NCI-H2196 treated with DMSO at 0.1 percent for 48 hours (cell line): ENCODE measurements around the gene KRTAP10-7.
"Not testable (repeated sequence)": the region's sequence is repeated elsewhere in the genome, so short reads cannot be mapped to it uniquely, and the experiment has no call there.

Experiments
- DNase-seq: peaks from one replicate; lab custom pipeline; 2025; ENCODE audit not compliant: unreplicated experiment; lab: John Stamatoyannopoulos, UW

The KRTAP10-7 gene

DNA sequence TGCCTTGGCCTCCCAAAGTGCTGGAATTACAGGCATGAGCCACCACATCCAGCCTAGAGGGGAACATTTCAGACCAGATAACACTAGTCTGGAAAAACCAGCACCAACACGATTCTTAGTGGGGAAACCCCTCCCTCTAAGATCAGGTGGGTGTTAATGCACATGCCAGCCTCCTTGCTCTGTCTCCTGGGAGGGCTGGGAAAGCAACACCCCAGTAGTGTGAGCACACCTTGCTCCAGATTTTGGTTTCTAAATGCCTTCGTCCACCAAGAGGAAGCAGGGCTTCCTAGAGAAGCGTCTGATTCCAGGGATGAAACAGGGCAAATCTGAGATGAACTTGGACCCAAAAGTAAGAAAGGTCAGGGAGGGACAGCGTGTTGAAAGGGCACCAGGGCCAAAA lies 29.1 kb upstream of the KRTAP10-7 start:
- DNase-seq: no peak

DNA sequence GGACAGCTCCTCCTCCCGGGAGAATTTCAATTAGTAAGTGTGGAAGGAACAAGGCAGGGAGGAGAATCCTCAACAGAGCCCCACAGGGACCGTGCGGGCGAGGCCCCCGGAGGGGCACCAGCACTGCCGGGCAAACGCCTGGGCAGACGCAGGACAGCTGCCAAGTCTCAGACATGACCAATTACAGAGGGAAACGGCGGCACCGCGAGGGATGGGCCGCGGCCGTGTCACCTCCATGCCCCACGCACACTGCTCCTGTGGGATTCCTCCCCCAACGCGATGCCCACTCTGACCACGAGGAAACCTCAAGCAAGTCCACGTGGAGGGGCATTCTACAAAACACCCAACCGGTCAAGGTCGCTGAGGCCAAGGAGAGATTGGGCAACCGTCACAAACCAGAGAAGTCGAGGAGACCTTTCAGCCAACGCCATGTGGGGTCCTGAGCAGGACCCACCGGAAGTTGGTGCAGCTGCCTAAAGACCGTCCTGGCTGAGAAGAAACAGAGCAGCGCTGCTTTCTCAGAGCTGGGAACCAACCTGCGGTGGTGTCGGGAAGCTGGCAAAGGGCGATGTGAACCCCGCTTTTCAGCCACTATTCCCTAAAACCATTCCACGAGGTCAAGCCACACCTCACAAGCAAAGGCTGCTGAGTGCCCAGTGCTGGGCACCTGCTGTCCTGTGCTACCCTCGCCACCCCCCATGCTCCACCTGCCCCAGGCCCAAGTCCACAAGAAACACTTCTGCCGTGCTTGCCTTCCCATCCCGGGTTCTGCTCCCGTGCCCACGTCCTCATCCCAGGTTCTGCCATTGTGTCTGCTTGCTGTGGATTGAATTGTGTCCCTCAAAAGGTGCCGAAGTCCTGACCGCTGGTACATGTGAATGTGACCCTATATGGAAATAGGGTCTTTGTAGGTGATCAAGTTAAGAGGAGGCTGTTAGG lies 28.3 kb upstream of the KRTAP10-7 start:
- DNase-seq: no peak

DNA sequence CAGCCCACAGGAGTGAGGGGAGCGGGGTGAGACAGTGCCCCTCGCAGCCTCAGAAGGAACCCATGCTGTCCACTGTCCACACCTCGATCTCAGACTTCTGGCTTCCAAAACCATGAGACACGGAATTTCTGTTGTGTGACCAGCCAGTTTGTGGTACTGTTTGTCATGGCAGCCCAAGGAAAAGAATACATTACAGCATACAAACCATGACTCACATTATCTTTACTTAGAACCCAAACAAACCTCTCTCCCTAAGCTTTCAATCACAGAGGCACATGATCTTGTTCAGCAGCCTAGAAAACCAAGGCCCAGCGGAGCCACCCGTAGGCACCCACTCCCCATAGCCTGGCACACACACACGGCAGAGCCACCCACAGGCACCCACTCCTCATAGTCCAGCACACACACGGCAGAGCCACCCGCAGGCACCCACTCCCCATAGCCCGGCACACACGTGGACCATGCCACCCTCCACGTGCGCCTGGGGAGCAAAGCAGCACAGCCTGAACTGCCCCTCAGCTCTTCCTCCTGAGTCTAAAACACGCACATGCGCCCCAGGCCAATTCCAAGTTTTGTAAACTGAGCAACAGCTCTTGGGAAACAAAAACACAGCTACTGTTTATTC lies 27.3 kb upstream of the KRTAP10-7 start:
- DNase-seq: no peak

DNA sequence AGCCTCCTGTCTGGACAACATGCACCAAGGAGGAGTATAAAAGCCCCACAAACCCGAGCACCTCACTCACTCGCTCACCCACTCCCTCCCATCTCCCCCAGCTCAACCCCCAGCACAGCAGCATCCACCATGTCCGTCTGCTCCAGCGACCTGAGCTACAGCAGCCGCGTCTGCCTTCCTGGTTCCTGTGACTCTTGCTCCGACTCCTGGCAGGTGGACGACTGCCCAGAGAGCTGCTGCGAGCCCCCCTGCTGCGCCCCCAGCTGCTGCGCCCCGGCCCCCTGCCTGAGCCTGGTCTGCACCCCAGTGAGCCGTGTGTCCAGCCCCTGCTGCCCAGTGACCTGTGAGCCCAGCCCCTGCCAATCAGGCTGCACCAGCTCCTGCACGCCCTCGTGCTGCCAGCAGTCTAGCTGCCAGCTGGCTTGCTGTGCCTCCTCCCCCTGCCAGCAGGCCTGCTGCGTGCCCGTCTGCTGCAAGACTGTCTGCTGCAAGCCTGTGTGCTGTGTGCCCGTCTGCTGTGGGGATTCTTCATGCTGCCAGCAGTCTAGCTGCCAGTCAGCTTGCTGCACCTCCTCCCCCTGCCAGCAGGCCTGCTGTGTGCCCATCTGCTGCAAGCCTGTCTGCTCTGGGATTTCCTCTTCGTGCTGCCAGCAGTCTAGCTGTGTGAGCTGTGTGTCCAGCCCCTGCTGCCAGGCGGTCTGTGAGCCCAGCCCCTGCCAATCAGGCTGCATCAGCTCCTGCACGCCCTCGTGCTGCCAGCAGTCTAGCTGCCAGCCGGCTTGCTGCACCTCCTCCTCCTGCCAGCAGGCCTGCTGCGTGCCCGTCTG lies 26.6 kb upstream of the KRTAP10-7 start, which contains the start of gene KRTAP10-4:
Gene KRTAP10-4 (plus strand): TSS at position 100 of the 827 bp plus-strand sequence. CDS start 30 bp downstream, at position 130.
- not testable (repeated sequence) for DNase-seq

DNA sequence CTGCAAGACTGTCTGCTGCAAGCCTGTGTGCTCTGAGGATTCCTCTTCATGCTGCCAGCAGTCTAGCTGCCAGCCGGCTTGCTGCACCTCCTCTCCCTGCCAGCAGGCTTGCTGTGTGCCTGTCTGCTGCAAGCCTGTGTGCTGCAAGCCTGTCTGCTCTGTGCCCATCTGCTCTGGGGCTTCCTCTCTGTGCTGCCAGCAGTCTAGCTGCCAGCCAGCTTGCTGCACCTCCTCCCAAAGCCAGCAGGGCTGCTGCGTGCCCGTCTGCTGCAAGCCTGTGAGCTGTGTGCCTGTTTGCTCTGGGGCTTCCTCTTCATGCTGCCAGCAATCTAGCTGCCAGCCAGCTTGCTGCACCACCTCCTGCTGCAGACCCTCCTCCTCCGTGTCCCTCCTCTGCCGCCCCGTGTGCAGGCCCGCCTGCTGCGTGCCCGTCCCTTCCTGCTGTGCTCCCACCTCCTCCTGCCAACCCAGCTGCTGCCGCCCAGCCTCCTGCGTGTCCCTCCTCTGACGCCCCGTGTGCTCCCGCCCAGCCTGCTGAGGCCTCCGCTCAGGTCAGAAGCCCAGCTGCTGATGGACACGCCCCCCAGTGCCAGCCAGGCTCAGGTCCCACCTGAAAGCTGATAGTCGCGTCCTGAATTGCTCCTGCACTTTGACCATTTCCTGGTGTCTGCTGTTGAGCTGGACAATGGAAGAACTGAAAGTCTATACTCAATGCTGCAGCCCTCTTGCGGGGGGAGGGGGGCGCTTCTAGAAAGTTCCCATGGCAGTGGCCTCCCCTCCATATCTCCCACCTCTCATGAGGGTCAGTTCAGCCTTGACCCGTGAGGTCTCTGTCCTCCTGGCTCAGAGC lies 25.7 kb upstream of the KRTAP10-7 start:
- no peak for DNase-seq

DNA sequence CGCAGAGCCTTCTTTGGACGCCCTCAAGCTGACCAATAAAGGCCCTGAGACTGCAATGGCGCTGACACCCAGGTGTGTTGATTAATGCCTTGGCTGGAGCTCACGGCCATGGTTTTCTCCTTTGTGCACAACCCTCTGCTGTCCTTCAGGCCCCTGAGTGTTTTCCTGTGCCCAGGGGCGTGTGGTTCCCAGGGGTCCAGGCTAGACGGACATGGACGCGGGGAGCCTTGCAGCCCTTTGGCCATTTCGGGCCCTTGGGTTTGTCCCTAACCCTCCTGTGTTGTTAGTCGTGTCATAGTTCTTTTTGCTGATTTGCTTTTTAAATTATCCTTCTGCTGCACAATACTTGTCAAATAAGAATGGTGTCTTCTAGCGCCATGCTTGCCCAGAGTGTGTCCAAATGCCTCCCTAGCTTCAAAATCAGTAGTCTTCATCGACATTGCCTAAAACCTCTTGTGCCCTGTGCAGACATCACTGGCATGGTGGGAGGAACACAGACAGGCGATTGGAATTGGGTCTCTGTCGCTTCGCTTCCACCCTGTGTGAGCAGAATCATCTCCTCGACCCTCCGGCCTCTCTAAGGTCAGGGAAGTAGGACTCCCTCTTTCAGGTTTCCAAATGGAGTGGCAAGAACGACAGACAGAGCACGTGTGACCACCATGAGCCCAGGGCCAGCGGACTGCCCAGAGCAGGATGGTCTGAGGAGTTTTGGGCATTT lies 24.9 kb upstream of the KRTAP10-7 start:
- no peak for DNase-seq

DNA sequence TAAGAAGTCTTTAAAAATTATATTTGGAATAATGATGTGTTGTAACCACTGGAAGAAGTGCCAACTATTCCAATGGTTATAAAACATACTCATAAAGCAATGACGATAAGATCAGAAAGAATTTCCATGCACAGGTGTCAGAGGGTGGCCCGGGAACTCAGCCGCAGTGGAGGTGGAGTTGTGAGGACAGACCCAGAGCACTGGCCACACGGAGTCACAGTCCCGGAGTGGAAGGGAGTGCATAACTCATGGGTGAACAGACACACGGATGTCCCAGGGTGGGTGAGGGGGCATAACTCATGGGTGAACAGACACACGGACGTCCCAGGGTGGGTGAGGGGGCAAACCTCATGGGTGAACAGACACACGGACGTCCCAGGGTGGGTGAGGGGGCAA lies 24.4 kb upstream of the KRTAP10-7 start:
- no peak for DNase-seq

DNA sequence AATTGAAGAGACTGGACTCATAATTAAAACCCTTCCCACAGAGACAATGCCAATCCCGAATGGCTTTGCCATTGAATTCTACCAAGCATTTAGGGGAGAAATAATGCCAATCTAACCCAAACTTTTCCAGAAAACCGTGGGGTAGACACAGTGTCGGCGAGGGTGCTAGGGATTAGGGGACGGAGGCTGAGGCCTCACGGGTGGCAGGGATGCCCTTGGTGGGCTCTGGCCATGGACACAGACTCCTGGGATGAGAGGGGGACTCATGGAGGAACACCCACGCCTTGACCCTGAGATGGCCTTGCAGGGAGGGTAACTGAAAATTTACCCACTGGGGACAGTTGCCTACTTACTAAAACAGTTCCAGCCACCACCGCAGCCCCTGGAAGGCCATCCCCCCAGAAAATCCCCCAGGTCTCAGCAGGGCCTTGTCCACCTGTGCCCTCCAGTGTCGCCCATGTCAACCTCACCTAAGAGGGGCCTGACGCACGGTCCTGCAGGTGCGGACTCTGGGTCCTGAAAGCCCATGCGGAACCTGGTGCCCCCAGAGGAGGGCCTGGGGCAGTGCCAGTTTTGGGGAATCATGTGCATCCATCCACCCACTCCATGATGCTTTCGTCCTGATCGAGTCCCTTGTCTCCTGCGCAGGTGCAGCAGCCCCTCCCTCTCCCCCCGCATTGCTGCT lies 21.9 kb upstream of the KRTAP10-7 start:
- no peak for DNase-seq

DNA sequence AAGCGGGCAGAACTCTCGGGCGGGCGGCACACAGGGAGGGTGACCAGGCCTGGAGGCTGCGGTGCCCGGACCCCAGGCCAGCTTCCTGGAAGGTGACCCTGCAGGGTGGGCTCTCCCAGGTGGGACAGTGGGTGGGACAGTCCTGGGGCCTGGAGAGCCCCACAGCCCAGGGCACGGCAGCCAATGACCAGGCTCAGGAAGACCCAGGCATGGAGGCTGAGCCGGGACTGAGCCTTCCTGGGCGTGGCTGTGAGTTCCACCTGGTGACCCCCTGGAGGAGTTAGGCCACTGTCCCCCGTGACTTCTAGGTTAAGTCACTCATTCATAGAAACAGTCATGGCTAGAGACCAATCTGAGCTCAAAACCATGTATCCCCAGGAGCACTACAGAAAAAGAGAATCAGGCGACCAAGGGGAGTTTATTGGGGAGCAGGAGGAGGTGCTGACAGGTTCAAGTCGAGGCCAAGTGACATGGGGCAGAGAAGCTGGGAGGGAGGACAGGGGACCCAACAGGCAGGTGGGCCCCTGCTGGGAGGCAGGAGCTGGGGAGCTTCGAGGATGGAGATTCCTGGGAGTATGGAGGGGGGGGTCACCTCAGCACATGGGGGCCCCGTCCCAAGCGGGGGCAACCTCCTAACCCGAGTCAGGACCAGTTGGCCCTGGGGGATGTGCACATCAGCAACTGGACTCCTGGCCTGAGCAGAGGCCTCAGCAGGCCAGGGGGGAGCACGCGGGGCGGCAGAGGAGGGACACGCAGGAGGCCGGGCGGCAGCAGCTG lies 21.2 kb upstream of the KRTAP10-7 start:
- DNase-seq: no peak

DNA sequence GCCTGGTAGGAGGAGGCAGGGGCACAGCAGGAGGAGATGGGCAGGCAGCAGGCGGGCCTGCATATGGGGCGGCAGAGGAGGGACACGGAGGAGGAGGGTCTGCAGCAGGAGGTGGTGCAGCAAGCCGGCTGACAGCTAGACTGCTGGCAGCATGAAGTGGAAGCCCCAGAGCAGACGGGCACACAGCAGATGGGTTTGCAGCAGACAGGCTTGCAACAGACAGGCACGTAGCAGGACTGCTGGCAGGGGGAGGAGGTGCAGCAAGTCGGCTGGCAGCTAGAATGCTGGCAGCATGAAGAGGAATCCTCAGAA lies 20.6 kb upstream of the KRTAP10-7 start:
- DNase-seq: no peak

DNA sequence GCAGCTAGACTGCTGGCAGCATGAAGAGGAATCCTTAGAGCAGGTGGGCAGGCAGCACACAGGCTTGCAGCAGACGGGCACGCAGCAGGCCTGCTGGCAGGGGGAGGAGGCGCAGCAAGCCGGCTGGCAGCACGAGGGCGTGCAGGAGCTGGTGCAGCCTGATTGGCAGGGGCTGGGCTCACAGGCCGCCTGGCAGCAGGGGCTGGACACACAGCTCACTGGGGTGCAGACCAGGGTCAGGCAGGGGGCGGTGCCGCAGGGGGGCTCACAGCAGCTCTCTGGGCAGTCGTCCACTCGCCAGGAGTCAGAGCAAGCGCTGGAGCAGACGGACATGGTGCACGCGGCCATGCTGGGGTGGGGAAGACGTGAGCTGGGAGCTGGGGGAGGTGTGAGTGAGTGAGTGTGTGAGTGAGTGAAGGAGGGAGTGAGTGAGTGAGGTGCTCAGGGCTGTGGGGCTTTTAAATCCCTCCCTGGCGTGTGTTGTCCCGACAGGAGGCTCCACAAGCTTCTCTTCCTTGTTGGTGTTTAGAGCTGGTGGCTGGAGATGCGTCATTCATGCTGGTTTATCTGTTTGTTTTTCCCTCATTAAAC lies 20.1 kb upstream of the KRTAP10-7 start, which contains the start of gene KRTAP10-5:
Gene KRTAP10-5 (minus strand): TSS at position 374 of the 591 bp plus-strand sequence. CDS start 26 bp downstream, at position 348.
- not testable (repeated sequence) for DNase-seq

DNA sequence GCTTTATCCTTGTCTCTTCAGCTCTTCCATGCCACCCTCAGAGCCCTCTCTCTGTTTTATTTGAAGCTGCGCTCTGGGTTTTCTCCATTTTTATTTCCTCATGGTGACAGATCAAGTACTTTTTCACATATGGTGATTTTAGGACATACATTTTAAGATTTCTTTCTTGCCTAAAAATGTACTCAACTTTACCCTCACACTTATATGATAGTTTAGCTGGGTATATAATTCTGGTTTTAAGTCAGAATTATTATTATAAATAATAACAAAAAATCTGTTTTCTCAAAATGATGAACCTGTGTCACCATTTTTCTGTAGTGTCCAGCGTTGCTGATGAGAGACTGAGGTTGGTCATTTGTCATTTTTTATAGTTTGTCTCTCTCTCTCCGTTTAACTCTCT lies 19.2 kb upstream of the KRTAP10-7 start:
- no peak for DNase-seq

DNA sequence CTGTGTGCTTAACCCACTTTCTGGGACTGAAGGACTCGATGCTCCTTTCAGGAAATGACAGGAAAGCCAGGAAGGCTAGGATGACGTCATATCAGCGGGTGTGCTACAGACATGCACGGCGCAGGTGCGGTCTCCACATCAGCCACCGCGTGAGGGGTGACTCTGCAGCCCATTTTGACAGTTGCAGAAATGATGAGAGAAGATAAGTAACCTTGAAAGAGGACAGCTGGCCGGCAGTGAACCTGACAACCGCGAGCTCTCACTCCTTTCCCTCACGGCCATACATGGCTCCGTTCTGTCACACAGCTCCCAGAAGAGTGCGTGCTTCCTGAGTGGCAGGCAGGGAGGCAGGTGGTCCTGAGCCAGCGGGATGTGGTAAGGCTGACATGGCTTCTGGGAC lies 18.3 kb upstream of the KRTAP10-7 start:
- DNase-seq: no peak

DNA sequence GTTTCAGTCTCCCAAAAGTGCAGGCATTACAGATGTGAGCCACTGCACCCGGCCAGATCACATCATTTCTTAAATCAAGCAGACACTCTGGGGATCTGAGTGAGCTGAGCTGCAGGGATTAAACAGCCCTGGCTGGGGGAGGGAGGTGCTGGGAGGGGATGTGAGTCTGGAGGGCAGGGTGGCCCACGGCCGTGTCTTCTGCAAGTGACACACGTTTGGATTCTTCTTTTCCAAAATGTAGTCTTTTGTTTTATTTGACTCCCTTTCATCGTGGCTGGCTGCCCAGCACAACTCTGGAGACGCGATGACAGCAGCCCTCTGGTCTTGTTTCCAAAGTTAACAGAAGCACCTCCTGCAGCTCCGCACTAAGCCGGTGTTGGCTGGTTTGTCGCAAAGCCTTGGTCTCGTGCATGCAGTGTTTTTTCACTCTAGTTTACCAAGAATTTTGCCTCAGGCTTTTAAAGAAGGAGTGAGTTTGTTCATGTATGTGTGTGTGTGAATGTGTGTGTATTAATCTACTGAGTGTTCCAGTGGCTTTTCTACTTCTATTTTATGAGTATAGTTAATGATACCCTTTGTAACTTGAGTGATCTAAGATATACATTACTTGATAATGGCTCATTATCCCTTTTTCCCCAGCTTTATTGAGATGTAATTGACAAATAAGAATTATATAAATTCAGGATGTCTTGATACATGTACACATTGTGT lies 17.2 kb upstream of the KRTAP10-7 start:
- no peak for DNase-seq

DNA sequence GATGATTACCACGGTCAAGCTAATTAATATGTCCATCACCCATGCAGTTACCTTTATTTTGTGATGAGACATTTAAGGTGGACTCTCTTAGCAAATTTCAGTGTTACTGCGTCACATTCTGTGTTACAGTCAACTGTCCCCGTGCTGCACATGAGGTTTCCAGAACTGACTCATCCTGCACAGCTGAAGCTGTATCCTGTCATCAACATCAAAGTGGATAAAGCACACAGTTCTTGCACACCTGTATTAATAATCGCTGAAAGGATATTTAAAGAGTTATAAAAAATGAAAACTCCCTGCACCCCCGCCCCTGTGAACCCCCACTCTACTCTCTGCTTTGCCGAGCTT lies 16.6 kb upstream of the KRTAP10-7 start:
- DNase-seq: no peak

DNA sequence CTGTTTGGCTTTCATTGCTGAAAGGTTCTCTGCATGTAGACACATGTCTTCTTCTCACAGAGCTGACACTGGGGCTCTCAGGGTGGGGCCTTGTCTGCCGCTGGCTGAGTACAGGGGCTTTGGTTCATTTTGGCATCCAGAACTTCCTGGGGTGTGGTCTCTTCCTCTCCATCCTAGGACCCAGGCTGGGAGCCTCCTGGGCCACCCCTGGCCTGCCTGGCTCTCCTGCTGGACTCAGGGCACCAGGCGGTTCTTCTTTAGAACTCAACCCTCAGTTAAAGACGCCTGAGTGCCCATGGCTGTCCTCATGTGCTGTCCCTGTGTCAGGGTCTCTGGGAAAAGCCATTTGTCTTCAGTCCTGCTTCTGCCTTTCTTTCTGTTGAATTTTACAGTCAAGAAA lies 14.5 kb upstream of the KRTAP10-7 start:
- no peak for DNase-seq

DNA sequence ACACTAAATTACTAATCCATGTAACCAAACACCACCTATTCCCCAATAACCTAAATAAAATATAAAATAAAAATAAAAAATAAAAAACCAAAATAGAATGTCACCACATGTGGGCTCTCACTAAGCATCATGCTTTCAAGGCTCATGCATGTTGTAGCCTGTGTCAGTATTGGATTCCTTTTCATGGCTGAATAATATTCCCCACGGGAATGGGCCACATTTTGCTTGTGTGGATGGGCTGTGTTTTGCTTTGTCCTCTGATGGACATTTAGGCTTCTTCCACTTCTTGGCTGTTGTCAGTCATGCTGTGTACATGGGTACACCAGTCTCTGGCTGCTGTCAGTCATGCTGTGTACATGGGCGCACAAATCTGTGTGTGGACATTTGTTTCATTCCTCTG lies 11.3 kb upstream of the KRTAP10-7 start:
- no peak for DNase-seq
